GM21723 (cell line): ENCODE measurements around the gene HAL.
"Not testable (repeated sequence)": the region's sequence is repeated elsewhere in the genome, so short reads cannot be mapped to it uniquely, and the experiment has no call there.

Experiments
- ATAC-seq: cut with Tn5 transposase; IDR thresholded peaks from one replicate; pipeline ENCODE4 v1.9.1; 2021; ENCODE audit warnings: mild to moderate bottlenecking, moderate library complexity; ENCODE audit not compliant: unreplicated experiment

HAL gene

GRCh38 chr12:95978351-95978750 is 17.8 kb downstream of the HAL start:
- no peak for ATAC-seq

DNA sequence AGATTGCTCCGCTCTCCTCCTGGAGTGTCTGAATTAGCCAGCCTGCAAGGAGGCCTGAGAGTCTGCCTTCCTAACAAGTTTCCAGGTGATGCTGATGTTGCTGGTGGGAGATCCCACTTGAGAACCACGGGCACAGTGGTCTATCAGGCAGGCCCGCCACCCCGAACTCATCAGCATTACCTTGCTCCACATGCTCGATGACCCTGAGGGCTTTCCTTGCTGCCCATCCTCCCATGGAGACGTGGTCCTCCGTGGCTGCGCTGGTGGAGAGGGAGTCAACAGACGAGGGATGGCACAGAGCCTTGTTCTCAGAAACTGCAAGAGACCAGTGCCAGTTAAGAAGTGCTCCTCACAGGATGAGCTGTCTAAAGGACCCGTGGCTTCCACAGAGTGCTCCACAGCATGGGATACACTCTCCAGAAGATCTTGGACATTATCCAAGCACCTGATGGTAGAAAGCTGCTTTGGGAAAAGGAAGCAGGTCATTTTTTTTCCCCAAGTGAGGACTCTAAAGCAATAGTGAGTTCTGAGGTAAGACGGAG is 18.3 kb downstream of the HAL start:
- ATAC-seq, result no peak

- no peak for ATAC-seq
Observed at GRCh38 chr12:95976416-95976832, 19.7 kb downstream of the HAL start.

- ATAC-seq, result no peak
Observed at GRCh38 chr12:95975491-95975890, 20.7 kb downstream of the HAL start.

GRCh38 chr12:95974358-95974757 is 21.8 kb downstream of the HAL start:
- no peak for ATAC-seq

GRCh38 chr12:95972832-95973456 is 23.2 kb downstream of the HAL start:
- ATAC-seq, result no peak

DNA sequence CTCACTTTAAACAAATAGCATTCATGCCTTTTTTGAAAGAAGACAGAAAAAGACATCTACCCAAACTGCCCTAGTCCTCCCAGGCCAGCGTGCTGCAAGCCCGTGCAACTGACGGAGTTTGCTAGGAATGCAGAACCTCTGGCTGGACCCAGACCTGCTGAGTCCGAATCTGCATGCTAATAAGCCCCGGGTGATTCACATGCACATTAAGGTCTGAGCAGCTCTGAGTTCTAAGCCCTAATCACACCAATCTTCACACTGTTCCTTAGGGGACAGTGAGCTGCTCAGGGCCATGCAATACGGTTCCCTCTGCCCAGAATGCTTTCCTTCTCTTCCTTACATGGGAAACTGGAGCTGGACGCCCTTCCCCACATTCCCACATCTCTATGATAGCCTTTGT is 25.2 kb downstream of the HAL start:
- no peak for ATAC-seq

DNA sequence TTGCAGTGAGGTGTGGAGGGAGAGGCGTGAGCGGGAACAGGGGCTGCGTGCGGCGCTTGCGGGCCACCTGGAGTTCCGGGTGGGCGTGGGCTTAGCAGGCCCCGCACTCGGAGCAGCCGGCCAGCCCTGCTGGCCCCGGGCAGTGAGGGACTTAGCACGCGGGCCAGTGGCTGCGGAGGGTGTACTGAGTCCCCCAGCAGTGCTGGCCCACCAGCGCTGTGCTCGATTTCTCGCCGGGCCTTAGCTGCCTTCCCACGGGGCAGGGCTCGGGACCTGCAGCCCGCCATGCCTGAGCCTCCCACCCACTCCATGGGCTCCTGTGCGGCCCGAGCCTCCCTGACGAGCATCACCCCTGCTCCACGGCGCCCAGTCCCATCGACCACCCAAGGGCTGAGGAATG is 27.0 kb downstream of the HAL start:
- ATAC-seq, result not testable (repeated sequence)

GRCh38 chr12:95967301-95967700 is 28.8 kb downstream of the HAL start:
- no peak for ATAC-seq

GRCh38 chr12:95966287-95966870 is 29.8 kb downstream of the HAL start:
- no peak for ATAC-seq

DNA sequence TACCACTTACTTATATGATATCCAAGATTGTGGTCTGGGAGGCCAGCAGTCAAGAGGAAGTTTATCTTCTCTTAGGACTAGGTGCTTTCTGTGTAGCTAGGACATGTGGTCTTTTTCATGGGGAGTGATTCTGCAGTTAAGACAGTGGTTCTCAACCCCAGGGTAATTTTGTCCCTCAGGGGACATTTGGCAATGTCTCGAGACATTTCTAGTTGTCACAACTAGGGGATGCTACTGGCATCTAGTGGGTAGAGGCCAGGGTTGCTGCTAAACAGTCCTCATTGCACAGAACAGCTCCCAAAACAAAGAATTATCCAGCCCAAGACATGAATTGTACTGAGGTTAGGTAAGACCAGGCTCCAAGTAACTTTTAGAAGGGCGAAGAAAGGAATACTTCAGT is 33.0 kb downstream of the HAL start:
- no peak for ATAC-seq

DNA sequence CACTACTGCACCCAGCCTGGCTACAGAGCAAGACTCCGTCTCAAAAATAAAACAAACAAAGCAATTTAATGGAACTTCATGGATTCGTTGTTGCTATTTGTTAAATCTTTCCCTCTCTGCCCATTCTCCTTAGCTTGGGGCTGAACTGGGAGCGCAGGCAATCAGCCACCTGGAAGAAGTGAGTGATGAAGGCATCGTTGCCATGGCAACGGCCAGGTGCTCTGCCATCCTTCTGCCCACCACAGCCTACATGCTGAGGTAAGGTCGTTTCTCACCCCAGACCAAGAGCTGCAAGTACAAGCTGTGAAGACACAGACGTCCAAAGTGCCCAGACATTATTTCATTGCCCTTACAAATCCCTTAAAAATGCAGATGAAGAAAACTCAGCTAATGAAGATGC is 33.9 kb downstream of the HAL start:
- ATAC-seq, result no peak

DNA sequence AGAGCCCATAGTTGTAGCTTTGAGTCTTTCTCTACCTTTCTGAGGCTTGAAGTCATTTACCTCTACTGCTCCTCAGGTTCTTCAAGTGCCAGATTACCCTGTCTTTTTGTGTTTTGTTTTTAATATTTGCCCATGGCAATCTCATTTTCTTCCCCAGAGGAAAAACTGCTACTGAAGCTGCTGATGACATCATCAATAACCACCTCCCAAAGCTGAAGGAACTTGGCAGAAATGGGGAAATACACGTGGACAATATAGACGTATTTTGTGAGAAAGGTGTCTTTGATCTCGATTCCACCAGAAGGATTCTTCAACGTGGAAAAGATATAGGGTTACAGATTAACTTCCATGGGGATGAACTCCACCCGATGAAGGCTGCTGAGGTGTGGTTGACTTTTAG is 35.9 kb downstream of the HAL start:
- ATAC-seq, result no peak

GRCh38 chr12:95959107-95959506 is 37.0 kb downstream of the HAL start:
- no peak for ATAC-seq

- ATAC-seq, result no peak
Observed at GRCh38 chr12:95956557-95957145, 39.5 kb downstream of the HAL start.

- no peak for ATAC-seq
Observed at GRCh38 chr12:95955549-95956159, 40.5 kb downstream of the HAL start.

DNA sequence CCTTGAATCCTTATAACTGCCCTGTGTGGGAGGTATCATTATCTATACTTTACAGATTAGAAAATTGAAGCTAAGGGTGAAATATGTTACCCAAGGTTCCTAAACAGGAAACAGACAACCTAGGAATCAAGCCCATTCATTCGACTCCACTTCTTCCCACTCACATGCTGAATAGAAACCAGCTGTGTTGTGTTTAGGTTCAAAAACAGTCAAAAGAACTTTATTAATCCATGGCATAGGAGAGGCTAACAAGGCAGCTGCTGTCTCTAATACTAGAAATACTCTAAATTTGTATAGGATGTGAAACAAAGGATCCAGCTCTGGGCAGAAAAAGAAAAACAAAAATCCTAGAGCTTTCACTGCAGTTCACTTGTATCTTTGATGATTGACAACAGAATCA is 43.1 kb downstream of the HAL start:
- ATAC-seq, result no peak

DNA sequence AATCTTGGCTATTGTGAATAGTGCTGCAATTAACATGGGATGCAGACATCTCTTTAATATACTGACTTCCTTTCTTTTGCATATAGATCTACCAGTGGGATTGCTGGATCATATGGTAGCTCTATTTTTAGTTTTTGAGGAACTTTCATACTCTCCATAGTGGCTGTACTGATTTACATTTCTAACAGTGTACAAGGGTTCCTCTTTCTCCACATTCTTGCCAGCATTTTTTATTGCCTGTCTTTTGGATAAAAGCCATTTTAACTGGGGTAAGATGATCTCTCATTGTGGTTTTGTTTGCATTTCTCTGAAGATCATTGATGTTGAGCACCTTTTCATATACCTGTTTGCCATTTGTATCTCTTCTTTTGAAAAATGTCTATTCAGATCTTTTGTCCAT is 44.6 kb downstream of the HAL start:
- no peak for ATAC-seq

DNA sequence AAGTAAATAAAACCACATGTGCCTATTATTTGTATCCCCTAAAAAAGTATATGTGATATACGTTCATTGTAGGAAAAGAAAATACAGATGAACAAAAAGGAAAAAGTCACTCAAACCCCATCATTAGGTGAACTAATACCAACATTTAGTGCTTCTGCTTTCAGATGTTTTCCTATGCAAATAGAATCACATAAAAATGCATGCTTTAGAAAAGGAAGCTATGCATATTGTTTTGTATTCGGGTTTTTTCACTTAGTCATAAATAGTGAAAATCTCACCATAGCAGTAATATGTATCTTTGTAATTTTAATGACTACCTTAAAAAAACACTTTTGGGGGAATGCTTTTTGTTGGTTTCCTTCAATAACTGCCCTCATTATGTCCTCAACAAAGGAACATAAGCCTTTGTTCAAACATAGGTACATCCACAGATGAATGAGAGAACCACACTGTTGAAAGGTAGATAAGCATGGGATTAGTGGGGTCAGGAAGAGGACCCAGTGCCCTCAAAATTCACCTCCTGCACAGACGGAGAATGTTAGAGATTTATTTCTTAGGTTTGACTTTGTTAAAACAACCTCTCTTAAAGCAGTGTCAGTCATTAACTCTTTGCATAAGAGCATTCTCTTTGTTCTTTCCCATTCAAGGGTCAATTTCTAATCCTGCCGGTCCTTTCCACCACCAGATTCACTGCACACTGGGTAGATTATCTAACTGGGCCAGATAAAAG is 46.5 kb downstream of the HAL start:
- ATAC-seq, result no peak

- ATAC-seq, result no peak
Observed at GRCh38 chr12:95944108-95944704, 51.9 kb downstream of the HAL start.

DNA sequence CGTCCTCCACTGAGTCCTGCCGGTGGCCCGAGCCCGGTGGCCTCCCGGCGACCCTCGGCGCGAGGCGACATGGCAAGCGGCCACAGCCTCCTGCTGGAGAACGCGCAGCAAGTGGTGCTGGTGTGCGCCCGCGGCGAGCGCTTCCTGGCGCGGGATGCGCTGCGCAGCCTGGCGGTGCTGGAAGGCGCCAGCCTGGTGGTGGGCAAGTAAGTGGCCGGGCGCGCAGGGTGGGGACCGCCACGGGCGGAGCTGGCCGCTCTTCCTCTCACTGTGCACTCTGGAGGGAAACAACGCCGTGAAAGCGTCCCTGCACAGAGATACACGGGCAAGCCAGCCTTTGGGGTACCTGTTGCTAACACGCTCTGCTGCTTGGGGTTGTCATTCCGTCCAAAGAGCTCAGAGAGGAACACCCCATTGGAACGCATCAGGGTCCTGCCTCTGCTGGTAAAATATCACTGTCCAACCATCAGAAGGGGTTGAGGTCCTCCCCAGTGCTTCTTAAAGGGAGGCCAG is 52.8 kb downstream of the HAL start, which contains the start of gene AMDHD1:
TSS of gene AMDHD1 (plus strand) at position 2 of the 513 bp plus-strand sequence. CDS start at position 70, 68 bp downstream.
- ATAC-seq, result peak; percentile 67
